Measurements from ENCODE around the gene DGCR8.

Gene DGCR8

GRCh38 chr22:20069331-20070042, 10.6 kb upstream of the DGCR8 start:
- no peak for DNase-seq

GRCh38 chr22:20071524-20071972, 8.5 kb upstream of the DGCR8 start:
- no peak for DNase-seq

DNA sequence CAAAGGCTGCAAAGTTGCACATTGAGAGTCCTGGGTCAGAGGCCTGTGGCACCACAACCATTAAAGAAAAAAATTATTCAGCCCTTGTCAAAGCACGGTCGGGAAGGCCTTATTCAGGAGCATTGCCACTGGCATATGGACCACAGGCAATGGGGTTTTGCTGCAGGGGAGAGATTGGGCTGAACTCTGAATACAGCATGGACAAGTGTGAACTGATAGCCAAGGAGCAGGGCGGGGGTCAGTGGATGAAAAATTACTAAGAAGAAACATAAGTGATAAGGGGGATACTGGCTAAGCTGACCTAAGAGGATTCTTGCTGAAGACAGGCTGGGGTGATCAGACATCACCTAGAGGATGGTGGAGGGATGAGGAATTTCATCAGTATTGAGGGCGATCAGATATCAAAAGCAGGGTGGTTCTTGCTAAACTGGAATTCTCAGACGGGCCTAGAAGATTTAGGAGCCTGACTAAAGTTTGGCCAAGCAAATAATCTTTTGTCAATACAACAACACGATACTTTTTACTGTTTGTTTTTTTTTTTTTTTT, 3.3 kb upstream of the DGCR8 start:
- no peak for DNase-seq

GRCh38 chr22:20080445-20080775, 369 bp downstream of the DGCR8 start:
- no peak for DNase-seq

GRCh38 chr22:20080776-20081654, 974 bp downstream of the DGCR8 start:
- no peak for DNase-seq

GRCh38 chr22:20083157-20083890, 3.3 kb downstream of the DGCR8 start:
- no peak for DNase-seq

GRCh38 chr22:20083891-20084546, 4.0 kb downstream of the DGCR8 start:
- DNase-seq: no peak

GRCh38 chr22:20084547-20085413, 4.7 kb downstream of the DGCR8 start:
- no peak for DNase-seq

- DNase-seq: no peak
Observed at GRCh38 chr22:20085651-20086050, 5.6 kb downstream of the DGCR8 start.

DNA sequence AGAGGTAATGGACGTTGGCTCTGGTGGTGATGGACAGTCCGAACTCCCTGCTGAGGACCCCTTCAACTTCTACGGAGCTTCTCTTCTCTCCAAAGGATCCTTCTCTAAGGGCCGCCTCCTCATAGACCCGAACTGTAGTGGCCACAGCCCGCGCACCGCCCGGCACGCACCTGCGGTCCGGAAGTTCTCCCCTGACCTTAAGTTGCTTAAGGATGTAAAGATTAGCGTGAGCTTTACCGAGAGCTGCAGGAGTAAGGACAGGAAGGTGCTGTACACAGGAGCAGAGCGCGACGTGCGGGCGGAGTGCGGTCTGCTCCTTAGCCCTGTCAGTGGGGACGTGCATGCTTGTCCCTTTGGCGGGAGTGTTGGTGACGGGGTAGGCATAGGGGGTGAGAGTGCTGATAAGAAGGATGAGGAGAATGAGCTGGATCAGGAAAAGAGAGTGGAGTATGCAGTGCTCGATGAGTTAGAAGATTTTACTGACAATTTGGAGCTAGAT, 6.1 kb downstream of the DGCR8 start:
- DNase-seq: no peak

DNA sequence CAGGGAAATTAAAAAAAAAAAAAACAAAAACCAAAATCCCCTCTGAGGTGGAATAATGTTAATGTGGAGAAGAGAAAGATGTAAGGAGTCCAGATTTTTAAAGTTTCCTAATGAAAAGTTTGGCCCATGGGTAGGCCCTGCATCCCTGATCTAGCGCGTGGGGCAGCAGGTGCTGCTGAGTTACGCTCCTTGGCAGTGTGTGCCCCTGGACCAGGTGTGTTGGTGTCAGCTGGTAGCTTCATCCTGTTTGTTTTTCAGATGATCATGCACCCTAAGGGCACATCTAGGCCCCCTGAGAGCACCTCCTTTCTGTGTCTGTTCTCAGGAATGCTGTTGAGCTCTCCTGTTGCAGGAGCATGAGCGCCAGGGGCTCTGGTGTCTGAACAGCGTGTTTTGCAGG, 6.7 kb downstream of the DGCR8 start:
- DNase-seq: no peak

DNA sequence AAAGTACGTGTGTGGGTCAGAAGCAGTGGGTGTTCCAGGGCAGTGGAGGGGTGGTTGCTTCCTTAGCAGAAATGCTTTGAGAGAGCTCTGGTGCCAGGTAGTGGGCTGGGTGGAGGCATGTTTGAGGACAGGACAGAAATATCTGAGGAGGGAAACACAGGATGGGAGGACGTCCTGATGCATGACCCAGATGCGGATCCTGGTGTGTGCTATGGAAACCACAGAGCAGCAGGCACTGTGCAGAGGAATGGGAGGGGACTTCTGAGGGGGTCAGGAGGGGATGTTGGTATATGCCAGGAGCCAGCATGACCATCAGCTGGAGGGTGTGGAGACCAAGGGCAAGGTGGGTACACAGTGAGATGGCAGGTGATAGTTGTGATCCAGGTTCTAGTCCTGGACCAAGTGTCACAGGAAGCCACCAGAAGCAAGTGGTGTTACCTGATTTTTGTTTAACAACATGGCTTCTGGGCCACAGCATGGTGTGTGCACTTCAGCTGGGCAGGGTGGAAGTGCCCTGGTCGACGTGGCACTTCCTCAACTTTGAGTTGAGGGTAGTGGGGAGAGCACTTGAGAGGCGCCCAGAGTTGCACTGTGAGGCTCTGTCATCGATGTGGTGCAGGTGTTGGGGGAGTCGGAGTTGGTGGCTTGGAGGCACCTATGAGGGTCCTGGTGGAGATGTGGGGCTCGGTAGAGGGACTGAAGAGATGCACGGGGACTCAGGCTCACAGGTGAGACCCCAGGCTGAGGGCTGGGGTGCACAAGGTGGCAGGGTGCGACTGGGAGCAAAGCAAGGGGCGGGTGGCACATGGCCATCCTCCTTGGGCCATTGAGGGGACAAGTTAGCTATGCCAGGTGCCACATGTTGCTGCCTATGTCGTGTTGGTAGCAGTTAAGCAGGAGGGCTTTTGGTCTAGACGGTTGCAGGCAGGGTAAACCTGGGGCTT, 7.5 kb downstream of the DGCR8 start:
- DNase-seq: no peak

GRCh38 chr22:20088263-20088648, 8.2 kb downstream of the DGCR8 start:
- DNase-seq: no peak

DNA sequence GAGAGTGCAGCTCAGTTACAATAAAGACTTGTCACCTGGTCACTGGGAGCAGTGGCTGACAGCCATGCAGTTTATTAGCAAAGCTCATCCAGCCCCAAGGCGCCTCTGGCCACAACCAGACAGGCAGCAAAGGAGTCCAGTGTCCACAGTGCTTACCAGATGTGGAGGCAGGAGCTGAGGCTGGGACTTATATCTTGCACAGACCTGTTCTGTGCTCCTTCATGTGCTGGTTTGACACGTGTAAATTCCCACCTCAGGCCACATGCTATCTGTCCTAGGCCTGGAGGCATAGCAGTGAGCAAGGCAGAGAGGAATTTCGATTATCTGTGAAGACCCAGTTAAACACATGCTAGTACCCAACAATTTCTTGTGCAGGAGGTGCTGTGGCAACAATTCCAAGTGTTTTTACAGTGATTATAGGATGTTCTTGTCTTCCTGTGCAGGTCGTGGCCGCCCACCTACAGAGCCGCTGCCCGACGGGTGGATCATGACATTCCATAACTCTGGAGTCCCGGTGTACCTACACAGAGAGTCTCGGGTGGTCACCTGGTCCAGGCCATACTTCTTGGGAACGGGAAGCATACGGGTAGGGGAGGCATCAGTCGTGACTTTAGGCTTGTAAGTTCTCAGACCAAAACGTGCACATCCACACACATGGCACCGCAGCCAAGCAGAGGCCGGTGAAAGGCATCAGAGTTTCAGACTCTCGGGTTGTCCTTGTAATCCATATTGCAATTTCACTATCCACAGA, 9.4 kb downstream of the DGCR8 start:
- no peak for DNase-seq

GRCh38 chr22:20089977-20090729, 10.1 kb downstream of the DGCR8 start:
- no peak for DNase-seq

- no peak for DNase-seq
Observed at GRCh38 chr22:20090730-20091240, 10.7 kb downstream of the DGCR8 start.

DNA sequence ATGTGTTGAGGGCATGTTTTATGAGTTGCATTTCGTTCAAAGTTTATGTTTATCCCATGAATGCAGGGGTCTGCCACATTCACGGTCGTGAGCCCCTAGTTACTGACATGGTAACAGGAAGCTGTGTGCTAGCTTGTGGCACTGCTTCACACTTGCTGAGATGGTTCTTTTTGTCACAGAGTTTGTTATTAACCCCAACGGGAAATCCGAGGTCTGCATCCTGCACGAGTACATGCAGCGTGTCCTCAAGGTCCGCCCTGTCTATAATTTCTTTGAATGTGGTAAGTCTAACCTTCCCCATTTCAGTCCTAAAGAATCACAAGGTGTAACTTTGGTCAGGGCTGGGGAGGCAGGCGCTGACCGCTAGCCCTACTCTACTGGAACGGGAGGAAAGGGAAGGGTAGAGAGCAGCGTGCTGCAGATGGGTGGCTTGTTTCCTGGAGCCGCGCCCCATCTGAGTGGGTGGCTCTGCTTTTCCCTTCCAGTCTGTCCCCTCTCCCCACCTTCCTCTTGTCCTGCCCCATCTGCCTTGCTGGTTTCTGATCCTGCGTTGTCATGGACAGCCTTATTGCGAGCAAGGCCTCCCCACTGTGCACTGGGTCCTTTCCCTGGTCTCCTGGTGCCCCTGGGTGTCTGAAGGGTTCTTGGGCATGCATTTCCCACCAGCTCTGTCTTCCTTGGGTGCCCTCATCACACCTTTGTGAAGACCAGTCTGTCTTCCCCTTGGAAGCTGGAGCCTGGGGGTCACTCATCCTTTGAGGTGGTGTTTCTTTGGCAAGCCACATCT, 11.8 kb downstream of the DGCR8 start:
- no peak for DNase-seq

GRCh38 chr22:20092477-20092854, 12.4 kb downstream of the DGCR8 start:
- DNase-seq: no peak

Data from NCI-H526 treated with DMSO at 0.1 percent for 48 hours (cell line).